ENCODE measurements around the gene USF3. TPM values are rescaled to one million over a fixed set of nuclear protein-coding genes. Genes with fewer than 3 reads are reported as not detected.

Gene USF3
- total RNA-seq, 1 experiment from 2014 or later: 10.9 TPM

- Mint-ChIP-seq H3K27ac (ENCODE audit: unreplicated experiment) (no peak overlapping the region), H3K4me3 (ENCODE audit: unreplicated experiment) (no peak overlapping the region), H3K36me3 (ENCODE audit: insufficient read depth, unreplicated experiment) (peaks cover 27% of the 10 kb centered on the region), H3K4me1 (ENCODE audit: low read depth, unreplicated experiment) (peaks cover 19% of the 10 kb centered on the region), H3K9me3 (ENCODE audit: unreplicated experiment) (no peaks in the 10 kb centered on the region), H3K27me3 (ENCODE audit: insufficient read depth, unreplicated experiment) (no peaks in the 10 kb centered on the region)
- CTCF ChIA-PET: no interaction called here
- H3K4me3 ChIP-seq (ENCODE audit: low read depth, low read length): no peak overlapping the region
- POLR2A ChIA-PET: no interaction called here
- peaks cover 3% of the 10 kb centered on the region for H3K36me3 ChIP-seq (ENCODE audit: control insufficient read depth, insufficient read depth, low read length)
- peaks cover 31% of the 10 kb centered on the region for H3K4me1 ChIP-seq
- DNase-seq: no peak
- no peaks in the 10 kb centered on the region for H3K9me3 ChIP-seq
- no peak for TF ChIP-seq CTCF (IDR thresholded peaks at IDR 0.05; ENCODE audit: insufficient read depth in 1 of 2, low read depth in 1 of 2, low read length in 1 of 2, severe bottlenecking in 1 of 2, unreplicated experiment in 1 of 2)
- no TSS peak for BruUV-seq (replicated peaks)
- intact Hi-C loops (cut with micrococcal nuclease; ENCODE audit: unreplicated experiment): no loop called here
- H3K27me3 ChIP-seq (replicated peaks; ENCODE audit: control insufficient read depth, insufficient read depth, low read length): no peaks in the 10 kb centered on the region
Measured at GRCh38 chr3:113659996-113660395, 36.4 kb downstream of the USF3 start.

GRCh38 chr3:113659101-113659541 is 37.3 kb downstream of the USF3 start:
- H3K9me3 ChIP-seq: no peaks in the 10 kb centered on the region
- POLR2A ChIA-PET: no interaction called here
- no TSS peak for BruUV-seq (replicated peaks)

GRCh38 chr3:113658107-113658506 is 38.3 kb downstream of the USF3 start:
- H3K27me3 Mint-ChIP-seq (ENCODE audit: insufficient read depth, unreplicated experiment): no peaks in the 10 kb centered on the region
- DNase-seq: no peak
- H3K27ac Mint-ChIP-seq (ENCODE audit: unreplicated experiment): no peak overlapping the region
- no peak for TF ChIP-seq CTCF (IDR thresholded peaks at IDR 0.05; ENCODE audit: insufficient read depth in 1 of 2, low read depth in 1 of 2, low read length in 1 of 2, severe bottlenecking in 1 of 2, unreplicated experiment in 1 of 2)
- Histone ChIP-seq H3K27me3 (replicated peaks; ENCODE audit: control insufficient read depth, insufficient read depth, low read length) (no peaks in the 10 kb centered on the region), H3K4me3 (ENCODE audit: low read depth, low read length) (no peak overlapping the region), H3K4me1 (peaks cover 16% of the 10 kb centered on the region), H3K9me3 (no peaks in the 10 kb centered on the region), H3K36me3 (ENCODE audit: control insufficient read depth, insufficient read depth, low read length) (peaks cover 3% of the 10 kb centered on the region)
- H3K9me3 Mint-ChIP-seq (ENCODE audit: unreplicated experiment): no peaks in the 10 kb centered on the region
- no TSS peak for BruUV-seq (replicated peaks)
- H3K4me1 Mint-ChIP-seq (ENCODE audit: low read depth, unreplicated experiment): peaks cover 13% of the 10 kb centered on the region
- H3K36me3 Mint-ChIP-seq (ENCODE audit: insufficient read depth, unreplicated experiment): peaks cover 27% of the 10 kb centered on the region
- no peak overlapping the region for H3K4me3 Mint-ChIP-seq (ENCODE audit: unreplicated experiment)
- ChIA-PET POLR2A (no interaction called here), CTCF (no interaction called here)
- intact Hi-C loops (cut with micrococcal nuclease; ENCODE audit: unreplicated experiment): no loop called here

More at GRCh38 chr3:113659101-113659541, 37.3 kb downstream of the USF3 start:
- Histone ChIP-seq H3K4me1 (peaks cover 26% of the 10 kb centered on the region), H3K4me3 (ENCODE audit: low read depth, low read length) (no peak overlapping the region), H3K27me3 (replicated peaks; ENCODE audit: control insufficient read depth, insufficient read depth, low read length) (no peaks in the 10 kb centered on the region), H3K36me3 (ENCODE audit: control insufficient read depth, insufficient read depth, low read length) (peaks cover 3% of the 10 kb centered on the region)
- Mint-ChIP-seq H3K36me3 (ENCODE audit: insufficient read depth, unreplicated experiment) (peaks cover 27% of the 10 kb centered on the region), H3K4me3 (ENCODE audit: unreplicated experiment) (no peak overlapping the region), H3K4me1 (ENCODE audit: low read depth, unreplicated experiment) (peaks cover 17% of the 10 kb centered on the region), H3K9me3 (ENCODE audit: unreplicated experiment) (no peaks in the 10 kb centered on the region), H3K27me3 (ENCODE audit: insufficient read depth, unreplicated experiment) (no peaks in the 10 kb centered on the region), H3K27ac (ENCODE audit: unreplicated experiment) (no peak overlapping the region)
- intact Hi-C loops (cut with micrococcal nuclease; ENCODE audit: unreplicated experiment): no loop called here
- no peak for TF ChIP-seq CTCF (IDR thresholded peaks at IDR 0.05; ENCODE audit: insufficient read depth in 1 of 2, low read depth in 1 of 2, low read length in 1 of 2, severe bottlenecking in 1 of 2, unreplicated experiment in 1 of 2)
- no peak for DNase-seq
- CTCF ChIA-PET: no interaction called here
